GM19238 (cell line): ENCODE measurements around the gene PDIA4.
"Not testable (repeated sequence)": the region's sequence is repeated elsewhere in the genome, so short reads cannot be mapped to it uniquely, and the experiment has no call there.

ENCODE experiments used
- DNase-seq: peaks from one replicate; pipeline ENCODE4 v3.0.0; 2011; ENCODE audit warnings: low spot score; ENCODE audit not compliant: insufficient read length

PDIA4 gene

GRCh38 chr7:149003560-149004305 lies 24.6 kb downstream of the PDIA4 start:
- no peak for DNase-seq

GRCh38 chr7:149003018-149003417 lies 25.3 kb downstream of the PDIA4 start:
- no peak for DNase-seq

GRCh38 chr7:149002604-149003003 lies 25.7 kb downstream of the PDIA4 start:
- no peak for DNase-seq

- DNase-seq: no peak
Observed at GRCh38 chr7:149001427-149002068, 26.8 kb downstream of the PDIA4 start.

- DNase-seq: no peak
Observed at GRCh38 chr7:149000961-149001360, 27.3 kb downstream of the PDIA4 start.

GRCh38 chr7:148999192-148999591 lies 29.1 kb downstream of the PDIA4 start:
- DNase-seq: no peak

GRCh38 chr7:148997497-148997896 lies 30.8 kb downstream of the PDIA4 start:
- no peak for DNase-seq

GRCh38 chr7:148994576-148994975 lies 33.7 kb downstream of the PDIA4 start:
- DNase-seq: no peak

- DNase-seq: no peak
Observed at GRCh38 chr7:148993193-148993592, 35.1 kb downstream of the PDIA4 start.

- no peak for DNase-seq
Observed at GRCh38 chr7:148991536-148991935, 36.8 kb downstream of the PDIA4 start.

GRCh38 chr7:148987751-148988512 lies 40.4 kb downstream of the PDIA4 start:
- DNase-seq: no peak

GRCh38 chr7:148987010-148987750 lies 41.1 kb downstream of the PDIA4 start:
- peak; percentile 88 for DNase-seq

GRCh38 chr7:148986742-148987009 lies 41.6 kb downstream of the PDIA4 start:
- DNase-seq: no peak

GRCh38 chr7:148983200-148984146 lies 44.8 kb downstream of the PDIA4 start:
- DNase-seq: peak; percentile 58

GRCh38 chr7:148982654-148983199 lies 45.6 kb downstream of the PDIA4 start:
- no peak for DNase-seq

- no peak for DNase-seq
Observed at GRCh38 chr7:148979827-148980226, 48.5 kb downstream of the PDIA4 start.

- not testable (repeated sequence) for DNase-seq
Observed at GRCh38 chr7:148979072-148979471, 49.2 kb downstream of the PDIA4 start.

GRCh38 chr7:148978091-148978490 lies 50.2 kb downstream of the PDIA4 start:
- DNase-seq: no peak

- DNase-seq: no peak
Observed at GRCh38 chr7:148975896-148976295, 52.4 kb downstream of the PDIA4 start.

- DNase-seq: no peak
Observed at GRCh38 chr7:148973256-148973655, 55.0 kb downstream of the PDIA4 start.
